ENCODE measurements around the gene ITIH2. TPM values are rescaled to one million over a fixed set of nuclear protein-coding genes. Genes with fewer than 3 reads are reported as not detected.

Gene ITIH2
- total RNA-seq, 1 experiment from 2014 or later: 0.57 TPM

DNA sequence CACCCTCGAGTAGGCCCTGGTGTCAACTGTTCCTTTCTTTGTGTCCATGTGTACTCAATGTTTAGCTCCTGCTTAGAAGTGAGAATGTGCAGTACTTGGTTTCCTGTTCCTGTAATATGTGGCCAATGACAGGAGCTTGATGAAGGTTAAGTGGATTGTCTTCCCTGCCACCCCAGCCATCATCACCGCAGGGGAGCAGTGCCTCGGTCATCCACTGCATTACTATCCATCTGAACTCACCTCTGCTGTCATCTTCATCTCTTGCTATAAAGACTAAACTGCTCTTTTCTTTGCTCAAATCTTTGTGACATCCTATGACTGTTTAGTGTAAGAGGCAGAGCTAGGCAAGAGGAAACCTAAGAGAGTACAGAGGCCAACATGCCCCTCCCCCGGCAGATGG lies 15.6 kb downstream of the ITIH2 start:
- Histone ChIP-seq H3K36me3 (ENCODE audit: control insufficient read depth in 1 of 2, insufficient read depth in 2 of 2, low read length in 2 of 2) (no peaks in the 10 kb centered on the region), H3K4me3 (replicated peaks in 1 of 2; ENCODE audit: low read depth in 1 of 2, low read length in 2 of 2) (no peak overlapping the region), H2AFZ (ENCODE audit: low read depth, low read length, poor library complexity, severe bottlenecking) (no peak overlapping the region), H4K20me1 (ENCODE audit: insufficient read depth) (no peaks in the 10 kb centered on the region), H3K4me1 (ENCODE audit: control insufficient read depth in 1 of 2, insufficient read depth in 2 of 2, low read length in 2 of 2) (no peaks in the 10 kb centered on the region), H3K9ac (ENCODE audit: low read length) (no peak overlapping the region), H3K9me2 (ENCODE audit: insufficient read depth) (no peaks in the 10 kb centered on the region), H3K27me3 (ENCODE audit: insufficient read depth, low read length) (peaks cover 24% of the 10 kb centered on the region; the same call in 1 of the 2 replicates), H3K9me3 (ENCODE audit: control insufficient read depth in 1 of 2, insufficient read depth in 1 of 2, low read depth in 1 of 2, low read length in 2 of 2) (no peaks in the 10 kb centered on the region), H3K79me2 (ENCODE audit: insufficient read depth, low read length) (no peaks in the 10 kb centered on the region), H3K27ac (ENCODE audit: low read depth, low read length) (no peak overlapping the region), H3K4me2 (ENCODE audit: low read length) (no peak overlapping the region)
- ChIA-PET POLR2A (no interaction called here), CTCF (no interaction called here), RAD21 (ENCODE audit: low non-redundant PET in 1 of 2, low total read pairs in 2 of 2, uncharacterized antibody in 2 of 2, unreplicated experiment in 2 of 2) (no interaction called here)
- no peak for TF ChIP-seq EZH2 (IDR thresholded peaks at IDR 0.05)
- no peak for TF ChIP-seq SRF (IDR thresholded peaks at IDR 0.05; ENCODE audit: low read depth)
- no peak for TF ChIP-seq POLR2AphosphoS5 (IDR thresholded peaks at IDR 0.05; ENCODE audit: low read depth, low read length)
- no peak for TF ChIP-seq SIN3A (IDR thresholded peaks at IDR 0.05; ENCODE audit: low read depth)
- TF ChIP-seq, protein P1, sequence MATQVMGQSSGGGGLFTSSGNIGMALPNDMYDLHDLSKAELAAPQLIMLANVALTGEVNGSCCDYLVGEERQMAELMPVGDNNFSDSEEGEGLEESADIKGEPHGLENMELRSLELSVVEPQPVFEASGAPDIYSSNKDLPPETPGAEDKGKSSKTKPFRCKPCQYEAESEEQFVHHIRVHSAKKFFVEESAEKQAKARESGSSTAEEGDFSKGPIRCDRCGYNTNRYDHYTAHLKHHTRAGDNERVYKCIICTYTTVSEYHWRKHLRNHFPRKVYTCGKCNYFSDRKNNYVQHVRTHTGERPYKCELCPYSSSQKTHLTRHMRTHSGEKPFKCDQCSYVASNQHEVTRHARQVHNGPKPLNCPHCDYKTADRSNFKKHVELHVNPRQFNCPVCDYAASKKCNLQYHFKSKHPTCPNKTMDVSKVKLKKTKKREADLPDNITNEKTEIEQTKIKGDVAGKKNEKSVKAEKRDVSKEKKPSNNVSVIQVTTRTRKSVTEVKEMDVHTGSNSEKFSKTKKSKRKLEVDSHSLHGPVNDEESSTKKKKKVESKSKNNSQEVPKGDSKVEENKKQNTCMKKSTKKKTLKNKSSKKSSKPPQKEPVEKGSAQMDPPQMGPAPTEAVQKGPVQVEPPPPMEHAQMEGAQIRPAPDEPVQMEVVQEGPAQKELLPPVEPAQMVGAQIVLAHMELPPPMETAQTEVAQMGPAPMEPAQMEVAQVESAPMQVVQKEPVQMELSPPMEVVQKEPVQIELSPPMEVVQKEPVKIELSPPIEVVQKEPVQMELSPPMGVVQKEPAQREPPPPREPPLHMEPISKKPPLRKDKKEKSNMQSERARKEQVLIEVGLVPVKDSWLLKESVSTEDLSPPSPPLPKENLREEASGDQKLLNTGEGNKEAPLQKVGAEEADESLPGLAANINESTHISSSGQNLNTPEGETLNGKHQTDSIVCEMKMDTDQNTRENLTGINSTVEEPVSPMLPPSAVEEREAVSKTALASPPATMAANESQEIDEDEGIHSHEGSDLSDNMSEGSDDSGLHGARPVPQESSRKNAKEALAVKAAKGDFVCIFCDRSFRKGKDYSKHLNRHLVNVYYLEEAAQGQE (IDR thresholded peaks at IDR 0.05; ENCODE audit: low read depth): no peak
- TF ChIP-seq, protein P2, sequence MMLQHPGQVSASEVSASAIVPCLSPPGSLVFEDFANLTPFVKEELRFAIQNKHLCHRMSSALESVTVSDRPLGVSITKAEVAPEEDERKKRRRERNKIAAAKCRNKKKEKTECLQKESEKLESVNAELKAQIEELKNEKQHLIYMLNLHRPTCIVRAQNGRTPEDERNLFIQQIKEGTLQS (IDR thresholded peaks at IDR 0.05): no peak
- no peak for TF ChIP-seq JUND (IDR thresholded peaks at IDR 0.05)
- TF ChIP-seq TCF7L2 (IDR thresholded peaks at IDR 0.05; ENCODE audit: borderline replicate concordance, extremely low read depth, insufficient read depth, insufficient read length): no peak
- no peak for TF ChIP-seq CBX3 (IDR thresholded peaks at IDR 0.05; ENCODE audit: low read depth)
- no peak for TF ChIP-seq ZNF274 (IDR thresholded peaks at IDR 0.05; ENCODE audit: low read depth, low read length)
- no peak for TF ChIP-seq EZH2phosphoT487 (IDR thresholded peaks at IDR 0.05; ENCODE audit: borderline replicate concordance)
- no peak for TF ChIP-seq ELF1 (IDR thresholded peaks at IDR 0.05; ENCODE audit: borderline replicate concordance, low read depth)
- TF ChIP-seq, protein P3, sequence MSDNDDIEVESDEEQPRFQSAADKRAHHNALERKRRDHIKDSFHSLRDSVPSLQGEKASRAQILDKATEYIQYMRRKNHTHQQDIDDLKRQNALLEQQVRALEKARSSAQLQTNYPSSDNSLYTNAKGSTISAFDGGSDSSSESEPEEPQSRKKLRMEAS (IDR thresholded peaks at IDR 0.05): no peak
- no peak for TF ChIP-seq EGR1 (IDR thresholded peaks at IDR 0.05; ENCODE audit: low read depth)
- no peak for DNase-seq (ENCODE audit: low read depth, low spot score)
- intact Hi-C loops (cut with micrococcal nuclease): no loop called here
- no peak for ATAC-seq
- BruUV-seq (replicated peaks): no TSS peak

Data from HCT116 (cell line).